22Rv1 (cell line): ENCODE data around the gene SLC38A1.

ENCODE experiments used
- H3K27ac ChIP-seq: fragments of 450-650 bp; 2 replicates; pipeline ENCODE4 v1.5.1; 2017
- CTCF ChIP-seq: fragments of 450-650 bp; IDR thresholded peaks from 2 replicates; pipeline ENCODE4 v1.5.1; 2017; ENCODE audit warnings: mild to moderate bottlenecking
- ZFX ChIP-seq: fragments of 450-650 bp; IDR thresholded peaks from 2 replicates; pipeline ENCODE4 v1.6.1; 2017; ENCODE audit warnings: antibody characterized with exemption, borderline replicate concordance

The SLC38A1 gene

GRCh38 chr12:46152456-46152855 is 116.4 kb downstream of the SLC38A1 start:
- TF ChIP-seq CTCF (no peak), ZFX (no peak)

GRCh38 chr12:46150735-46151134 is 118.1 kb downstream of the SLC38A1 start:
- peak overlapping the region; percentile 87 for H3K27ac ChIP-seq
- TF ChIP-seq CTCF = no peak
- TF ChIP-seq ZFX = no peak

More at GRCh38 chr12:46152456-46152855, 116.4 kb downstream of the SLC38A1 start:
- H3K27ac ChIP-seq = no peak overlapping the region

GRCh38 chr12:46149905-46150304 is 118.9 kb downstream of the SLC38A1 start:
- TF ChIP-seq CTCF (no peak), ZFX (no peak)
- H3K27ac ChIP-seq = peak overlapping the region; percentile 87

GRCh38 chr12:46149079-46149464 is 119.8 kb downstream of the SLC38A1 start:
- peak overlapping the region; percentile 87 for H3K27ac ChIP-seq
- TF ChIP-seq ZFX (no peak), CTCF (no peak)

GRCh38 chr12:46148327-46149078 is 120.3 kb downstream of the SLC38A1 start:
- H3K27ac ChIP-seq = peak overlapping the region; percentile 87
- TF ChIP-seq CTCF (no peak), ZFX (no peak)

GRCh38 chr12:46147144-46147543 is 121.7 kb downstream of the SLC38A1 start:
- TF ChIP-seq ZFX (no peak), CTCF (no peak)
- H3K27ac ChIP-seq = no peak overlapping the region

- H3K27ac ChIP-seq = no peak overlapping the region
- TF ChIP-seq ZFX = no peak
- TF ChIP-seq CTCF = no peak
Measured at GRCh38 chr12:46145881-46146280, 123.0 kb downstream of the SLC38A1 start.
